ENCODE data around the gene CCND3.
A peak's percentile ranks its signal among the peaks of the same experiment; 100 is the strongest.

Gene CCND3

GRCh38 chr6:41939176-41939847 is 2.3 kb downstream of the CCND3 start:
- no peak for TF ChIP-seq ZNF274 (IDR thresholded peaks at IDR 0.05; ENCODE audit: low read depth, low read length)
- H3K4me3 ChIP-seq (ENCODE audit: low read length), result peak overlapping the region; percentile 77; the same call in 1 of the 2 replicates

DNA sequence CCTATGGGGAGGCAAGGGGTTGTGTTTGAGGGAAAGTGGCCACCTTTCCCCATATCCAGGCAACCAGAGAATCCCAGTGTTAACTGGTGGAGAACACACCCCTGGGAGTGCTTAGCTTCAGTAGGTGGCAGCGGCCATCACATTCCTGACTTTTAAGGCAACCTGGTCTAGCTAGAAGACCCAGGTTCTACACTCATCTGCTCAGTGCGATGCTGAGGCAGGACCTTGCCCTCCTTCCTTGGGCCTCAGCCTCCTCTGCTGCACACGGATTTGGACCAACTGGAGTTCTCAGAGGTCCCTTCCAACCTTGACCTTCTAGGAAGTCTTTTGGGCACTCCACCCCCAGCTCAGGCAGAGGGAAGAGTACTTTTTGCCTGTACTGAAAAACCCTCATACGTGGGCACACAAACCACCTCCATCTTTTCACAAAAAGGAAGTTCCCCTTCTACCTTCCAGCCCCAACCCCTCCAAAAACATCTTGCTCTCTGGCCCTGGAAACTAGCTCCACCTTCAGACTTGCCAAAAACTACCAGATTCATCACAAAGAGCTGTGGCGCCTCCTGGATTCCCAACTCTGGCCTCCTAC is 2.9 kb downstream of the CCND3 start:
- no peak overlapping the region for H3K4me3 ChIP-seq (ENCODE audit: low read length)
- TF ChIP-seq ZNF274 (IDR thresholded peaks at IDR 0.05; ENCODE audit: low read depth, low read length), result no peak

- TF ChIP-seq ZNF274 (IDR thresholded peaks at IDR 0.05; ENCODE audit: low read depth, low read length), result no peak
- H3K4me3 ChIP-seq (ENCODE audit: low read length), result no peak overlapping the region
Measured at GRCh38 chr6:41937861-41938574, 3.6 kb downstream of the CCND3 start.

DNA sequence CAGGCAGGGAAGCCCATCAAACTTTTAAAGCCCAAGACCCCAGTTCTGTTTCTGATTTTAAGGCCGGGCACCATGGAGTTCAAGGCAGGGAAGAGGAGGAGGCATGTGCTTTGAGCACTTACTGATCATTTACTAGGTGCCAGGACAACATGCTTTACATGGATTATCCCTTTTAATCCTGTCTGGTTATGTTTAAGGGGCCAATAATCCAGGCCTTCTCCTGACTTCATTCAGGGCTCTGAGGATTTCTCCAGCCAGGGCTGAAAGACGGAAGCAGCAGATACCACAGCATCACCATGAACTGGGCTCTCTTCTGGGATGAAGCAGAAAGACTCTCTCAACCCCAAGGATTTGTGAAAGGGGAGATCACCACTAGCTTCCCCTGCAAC is 4.1 kb downstream of the CCND3 start:
- H3K4me3 ChIP-seq (ENCODE audit: low read length), result no peak overlapping the region
- no peak for TF ChIP-seq ZNF274 (IDR thresholded peaks at IDR 0.05; ENCODE audit: low read depth, low read length)

DNA sequence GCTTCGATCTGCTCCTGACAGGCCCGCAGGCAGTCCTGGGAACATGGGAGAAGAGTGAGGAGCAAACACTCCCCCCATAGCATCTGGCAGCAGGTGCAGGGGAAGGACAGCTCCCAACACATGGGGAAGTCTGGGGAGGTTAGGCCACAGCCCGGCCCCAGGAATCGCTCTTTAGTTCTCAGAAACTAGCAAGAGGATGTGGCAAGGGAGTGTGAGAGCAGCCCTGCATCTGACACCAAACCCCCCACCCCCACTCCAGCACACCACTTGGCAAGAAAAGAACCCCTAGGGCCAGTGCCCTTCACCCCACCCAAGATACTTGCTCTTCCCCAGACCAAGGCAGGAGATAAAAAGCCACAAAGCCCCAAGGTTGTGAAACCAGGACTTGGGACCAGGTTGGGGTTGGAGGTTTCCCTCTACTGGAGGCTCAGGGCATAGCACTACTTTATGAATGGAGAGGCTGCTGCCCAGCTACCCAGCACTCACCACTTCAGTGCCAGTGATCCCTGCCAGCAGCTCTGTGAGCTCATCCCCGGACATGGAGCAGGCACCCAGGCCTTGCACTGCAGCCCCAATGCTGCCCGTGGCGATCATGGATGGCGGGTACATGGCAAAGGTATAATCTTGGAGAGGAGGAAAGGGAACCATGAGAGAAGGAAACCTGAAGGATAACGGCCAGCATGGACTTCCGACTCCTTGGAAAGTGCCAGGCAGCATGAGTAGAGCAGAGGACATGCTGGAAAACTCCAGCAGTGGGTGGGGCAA is 5.4 kb downstream of the CCND3 start:
- no peak overlapping the region for H3K4me3 ChIP-seq (ENCODE audit: low read length)

GRCh38 chr6:41935685-41936072 is 5.9 kb downstream of the CCND3 start:
- H3K4me3 ChIP-seq (ENCODE audit: low read length), result no peak overlapping the region
- no peak for TF ChIP-seq ZNF274 (IDR thresholded peaks at IDR 0.05; ENCODE audit: low read depth, low read length)

More for the DNA sequence above, 5.4 kb downstream of the CCND3 start:
- TF ChIP-seq ZNF274 (IDR thresholded peaks at IDR 0.05; ENCODE audit: low read depth, low read length), result no peak

DNA sequence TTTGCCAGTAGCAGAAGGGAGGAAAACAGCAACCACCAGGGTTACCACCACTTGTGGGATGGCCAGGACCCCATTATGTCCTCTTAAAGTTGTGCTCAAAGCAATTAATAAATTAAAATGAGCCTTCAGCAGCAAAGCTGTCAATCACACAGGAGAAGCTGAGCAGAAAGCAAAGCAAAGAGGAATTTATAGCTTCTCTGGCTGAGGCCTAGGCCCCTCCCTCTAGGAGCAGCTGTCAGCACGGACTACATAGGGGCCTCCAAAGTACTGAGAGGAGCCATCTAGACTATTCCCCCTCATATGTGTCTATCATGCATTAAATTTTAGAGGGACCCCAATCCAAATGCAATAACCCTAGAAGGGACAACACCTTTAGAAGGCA is 6.4 kb downstream of the CCND3 start:
- TF ChIP-seq ZNF274 (IDR thresholded peaks at IDR 0.05; ENCODE audit: low read depth, low read length), result no peak
- no peak overlapping the region for H3K4me3 ChIP-seq (ENCODE audit: low read length)

- TF ChIP-seq ZNF274 (IDR thresholded peaks at IDR 0.05; ENCODE audit: low read depth, low read length), result no peak
- H3K4me3 ChIP-seq (ENCODE audit: low read length), result no peak overlapping the region
Measured at GRCh38 chr6:41934278-41935192, 7.1 kb downstream of the CCND3 start.

GRCh38 chr6:41932378-41932777 is 9.2 kb downstream of the CCND3 start:
- TF ChIP-seq ZNF274 (IDR thresholded peaks at IDR 0.05; ENCODE audit: low read depth, low read length), result no peak

GRCh38 chr6:41931792-41932191 is 9.8 kb downstream of the CCND3 start:
- H3K4me3 ChIP-seq (ENCODE audit: low read length), result no peak overlapping the region
- TF ChIP-seq ZNF274 (IDR thresholded peaks at IDR 0.05; ENCODE audit: low read depth, low read length), result no peak

More at GRCh38 chr6:41932378-41932777, 9.2 kb downstream of the CCND3 start:
- no peak overlapping the region for H3K4me3 ChIP-seq (ENCODE audit: low read length)

DNA sequence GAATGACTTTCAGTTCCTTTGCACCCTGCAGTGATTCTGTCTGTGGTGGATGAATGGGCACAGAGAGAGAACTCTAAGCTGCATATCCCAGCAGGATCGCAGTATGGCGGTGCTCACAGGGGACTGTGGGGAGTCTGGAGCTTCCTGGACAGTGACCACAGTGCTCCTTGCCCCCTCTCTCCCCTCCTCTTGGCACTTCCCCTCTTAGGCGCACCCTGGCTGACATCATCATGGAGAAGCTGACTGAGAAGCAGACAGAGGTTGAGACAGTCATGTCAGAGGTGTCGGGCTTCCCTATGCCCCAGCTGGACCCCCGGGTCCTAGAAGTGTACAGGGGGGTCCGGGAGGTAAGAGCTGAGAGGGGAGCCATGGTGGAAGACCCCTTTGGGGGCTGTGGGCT is 11.7 kb downstream of the CCND3 start:
- TF ChIP-seq ZNF274 (IDR thresholded peaks at IDR 0.05; ENCODE audit: low read depth, low read length), result no peak

GRCh38 chr6:41927253-41927652 is 14.4 kb downstream of the CCND3 start:
- TF ChIP-seq ZNF274 (IDR thresholded peaks at IDR 0.05; ENCODE audit: low read depth, low read length), result no peak
- no peak overlapping the region for H3K4me3 ChIP-seq (ENCODE audit: low read length)

More for the DNA sequence above, 11.7 kb downstream of the CCND3 start:
- H3K4me3 ChIP-seq (ENCODE audit: low read length), result no peak overlapping the region

DNA sequence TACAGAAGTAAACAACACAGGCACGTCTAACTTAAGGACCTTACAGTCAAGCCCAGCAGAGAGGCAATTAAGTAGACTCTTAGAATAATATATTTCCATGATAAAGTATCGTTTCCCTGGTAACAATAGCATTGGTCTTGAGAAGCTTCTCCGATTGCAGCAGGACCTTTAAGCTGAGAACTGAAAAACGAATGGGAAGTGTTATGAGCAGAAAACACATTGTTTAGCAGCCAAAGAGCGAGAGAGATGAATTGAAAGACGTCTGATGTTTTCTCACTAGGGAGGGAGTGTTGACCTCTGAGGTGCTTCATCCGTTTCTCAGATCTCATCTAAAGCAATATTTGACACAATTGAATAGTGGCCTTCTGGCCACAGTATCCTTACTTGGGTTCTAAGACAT is 19.5 kb downstream of the CCND3 start:
- TF ChIP-seq ZNF274 (IDR thresholded peaks at IDR 0.05; ENCODE audit: low read depth, low read length), result no peak
- H3K4me3 ChIP-seq (ENCODE audit: low read length), result peak overlapping the region; percentile 73

- H3K4me3 ChIP-seq (ENCODE audit: low read length), result peak overlapping the region; percentile 73
- no peak for TF ChIP-seq ZNF274 (IDR thresholded peaks at IDR 0.05; ENCODE audit: low read depth, low read length)
Measured at GRCh38 chr6:41921712-41921998, 20.0 kb downstream of the CCND3 start.
